ENCODE data around the gene SLC26A4. TPM values are rescaled to one million over a fixed set of nuclear protein-coding genes. Genes with fewer than 3 reads are reported as not detected.

The SLC26A4 gene
- total and polyA plus RNA-seq, 10 of the 15 experiments (the other 5 are each of a cell fraction or from before 2014, with no cell fraction given) = 0.01 to 0.18 (median 0.08) TPM; not detected in 5

- peak; percentile 14; the same call in 2 of the 3 replicates for ATAC-seq
- in situ Hi-C loops (cut with MboI) = no loop called here
- H3K79me2 ChIP-seq (ENCODE audit: control insufficient read depth, insufficient read depth, low read length) = no peaks in the 10 kb centered on the region
- H3K27me3 ChIP-seq (replicated peaks in 1 of 2; ENCODE audit: control insufficient read depth in 2 of 2, insufficient read depth in 2 of 2, low read length in 1 of 2) = peaks cover 15 to 28% of the 10 kb centered on the region in 2 experiments
- H3K4me3 ChIP-seq = no peak overlapping the region
- 37% methylated on average over 4 of the region's 4 CpGs for WGBS (ENCODE audit: insufficient coverage, insufficient replicate concordance, low lambda C conversion rate, missing lambda C conversion rate)
- no peak overlapping the region for H3K4me2 ChIP-seq (ENCODE audit: control insufficient read depth, insufficient read depth)
- SMC1A ChIA-PET (ENCODE audit: uncharacterized antibody, unreplicated experiment) = interaction anchor here (0.7 kb wide), 1 partner anchor 197 kb away, joined by 3 read pairs; no protein-coding TSS in a partner anchor
- BruUV-seq (replicated peaks) = no TSS peak
- POLR2A ChIA-PET = no interaction called here
- H3K36me3 ChIP-seq (ENCODE audit: control insufficient read depth in 2 of 2, insufficient read depth in 2 of 2, low read length in 1 of 2) = no peaks in the 10 kb centered on the region
- no peak for FAIRE-seq
- RAD21 ChIA-PET (ENCODE audit: unreplicated experiment) = interaction anchor here (0.6 kb wide), 1 partner anchor 33 kb away, joined by 3 read pairs; no protein-coding TSS in a partner anchor
- DNase-seq (ENCODE audit: low read depth, low spot score) = no peak
- no peak overlapping the region for H3K9ac ChIP-seq (ENCODE audit: control insufficient read depth, insufficient read depth, low read length)
- H3K27ac ChIP-seq (ENCODE audit: control insufficient read depth, insufficient read depth) = no peak overlapping the region
- intact Hi-C loops (cut with micrococcal nuclease; ENCODE audit: unreplicated experiment) = no loop called here
- peaks cover 11% of the 10 kb centered on the region for H3K4me1 ChIP-seq (ENCODE audit: control insufficient read depth, insufficient read depth, low read length)
- CTCF ChIA-PET = interaction anchor here (1.5 kb wide), 1 partner anchor 22 kb away, joined by 3 read pairs; no protein-coding TSS in a partner anchor
- no peak for TF ChIP-seq NR2C2 (IDR thresholded peaks at IDR 0.05; ENCODE audit: borderline replicate concordance, control insufficient read depth, insufficient read length, low read depth)
- no peak for TF ChIP-seq PBX3 (IDR thresholded peaks at IDR 0.05; ENCODE audit: insufficient replicate concordance, low read depth, low read length)
- no peak for TF ChIP-seq NRF1 (conservative IDR thresholded peaks at IDR 0.05; ENCODE audit: low read depth, low read length)
- no peaks in the 10 kb centered on the region for H4K20me1 ChIP-seq (ENCODE audit: control insufficient read depth, insufficient read depth)
- H3K9me3 ChIP-seq (replicated peaks; ENCODE audit: control insufficient read depth, insufficient read depth, low read length) = no peaks in the 10 kb centered on the region
- no peak overlapping the region for H2AFZ ChIP-seq (ENCODE audit: control insufficient read depth, low read depth, low read length)
Measured at GRCh38 chr7:107659666-107660065, 962 bp upstream of the SLC26A4 start.

DNA sequence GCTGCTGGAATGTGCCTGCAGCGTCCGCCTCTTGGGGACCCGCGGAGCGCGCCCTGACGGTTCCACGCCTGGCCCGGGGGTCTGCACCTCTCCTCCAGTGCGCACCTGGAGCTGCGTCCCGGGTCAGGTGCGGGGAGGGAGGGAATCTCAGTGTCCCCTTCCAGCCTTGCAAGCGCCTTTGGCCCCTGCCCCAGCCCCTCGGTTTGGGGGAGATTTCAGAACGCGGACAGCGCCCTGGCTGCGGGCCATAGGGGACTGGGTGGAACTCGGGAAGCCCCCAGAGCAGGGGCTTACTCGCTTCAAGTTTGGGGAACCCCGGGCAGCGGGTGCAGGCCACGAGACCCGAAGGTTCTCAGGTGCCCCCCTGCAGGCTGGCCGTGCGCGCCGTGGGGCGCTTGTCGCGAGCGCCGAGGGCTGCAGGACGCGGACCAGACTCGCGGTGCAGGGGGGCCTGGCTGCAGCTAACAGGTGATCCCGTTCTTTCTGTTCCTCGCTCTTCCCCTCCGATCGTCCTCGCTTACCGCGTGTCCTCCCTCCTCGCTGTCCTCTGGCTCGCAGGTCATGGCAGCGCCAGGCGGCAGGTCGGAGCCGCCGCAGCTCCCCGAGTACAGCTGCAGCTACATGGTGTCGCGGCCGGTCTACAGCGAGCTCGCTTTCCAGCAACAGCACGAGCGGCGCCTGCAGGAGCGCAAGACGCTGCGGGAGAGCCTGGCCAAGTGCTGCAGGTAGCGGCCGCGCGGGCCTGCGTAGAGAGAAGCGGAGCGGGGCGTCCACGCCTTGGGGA, 645 bp downstream of the SLC26A4 start:
- no peaks in the 10 kb centered on the region for H3K79me2 ChIP-seq (ENCODE audit: control insufficient read depth, insufficient read depth, low read length)
- SMC1A ChIA-PET (ENCODE audit: uncharacterized antibody, unreplicated experiment) = interaction anchor here (1.0 kb wide), 1 partner anchor 17 kb away, joined by 3 read pairs; no protein-coding TSS in a partner anchor
- H3K9me3 ChIP-seq (replicated peaks; ENCODE audit: control insufficient read depth, insufficient read depth, low read length) = no peaks in the 10 kb centered on the region
- peaks cover 15 to 28% of the 10 kb centered on the region in 2 experiments for H3K27me3 ChIP-seq (replicated peaks in 1 of 2; ENCODE audit: control insufficient read depth in 2 of 2, insufficient read depth in 2 of 2, low read length in 1 of 2)
- FAIRE-seq (no peak), DNase-seq (ENCODE audit: low read depth, low spot score) (no peak), ATAC-seq (peak; percentile 88)
- H3K4me2 ChIP-seq (ENCODE audit: control insufficient read depth, insufficient read depth) = peak overlapping the region; percentile 91
- POLR2A ChIA-PET = interaction anchor here (0.5 kb wide), 1 partner anchor 188 kb away, joined by 4 read pairs; no protein-coding TSS in a partner anchor
- CTCF ChIA-PET = no interaction called here
- intact Hi-C loops (cut with micrococcal nuclease; ENCODE audit: unreplicated experiment) = no loop called here
- H4K20me1 ChIP-seq (ENCODE audit: control insufficient read depth, insufficient read depth) = no peaks in the 10 kb centered on the region
- 15% methylated on average over 68 of the region's 73 CpGs for WGBS (ENCODE audit: insufficient coverage, insufficient replicate concordance, low lambda C conversion rate, missing lambda C conversion rate)
- no peak overlapping the region for H3K27ac ChIP-seq (ENCODE audit: control insufficient read depth, insufficient read depth)
- RAD21 ChIA-PET (ENCODE audit: unreplicated experiment) = no interaction called here
- H3K9ac ChIP-seq (ENCODE audit: control insufficient read depth, insufficient read depth, low read length) = no peak overlapping the region
- H2AFZ ChIP-seq (ENCODE audit: control insufficient read depth, low read depth, low read length) = peak overlapping the region; percentile 37
- no peaks in the 10 kb centered on the region for H3K36me3 ChIP-seq (ENCODE audit: control insufficient read depth in 2 of 2, insufficient read depth in 2 of 2, low read length in 1 of 2)
- BruUV-seq (replicated peaks) = no TSS peak
- H3K4me1 ChIP-seq (ENCODE audit: control insufficient read depth, insufficient read depth, low read length) = peaks cover 11% of the 10 kb centered on the region
- peak overlapping the region; percentile 52 for H3K4me3 ChIP-seq
- in situ Hi-C loops (cut with MboI) = no loop called here
- TF ChIP-seq CBX5 (IDR thresholded peaks at IDR 0.05; ENCODE audit: low read depth) = no peak
- TF ChIP-seq CTCF (IDR thresholded peaks at IDR 0.05 in 2 of 3, conservative IDR thresholded peaks at IDR 0.05 in 1 of 3; ENCODE audit: control insufficient read depth in 2 of 3, extremely low read depth in 1 of 3, insufficient read depth in 1 of 3, low read depth in 3 of 3, low read length in 3 of 3) = peak in 1 of 3 experiments; percentile 6; a peak in 1 of 6 replicates
- TF ChIP-seq NFYA (IDR thresholded peaks at IDR 0.05; ENCODE audit: borderline replicate concordance, low read depth, low read length) = no peak
- 0 out of 2 replicates have a peak, but pooled peaks have one; percentile 2 for TF ChIP-seq SMC3 (IDR thresholded peaks at IDR 0.05; ENCODE audit: borderline replicate concordance, low read length)
- no peak for TF ChIP-seq HDGF (IDR thresholded peaks at IDR 0.05)
- no peak for TF ChIP-seq SUZ12 (IDR thresholded peaks at IDR 0.05; ENCODE audit: unreplicated experiment)
- peak; percentile 44 for TF ChIP-seq HDAC6 (IDR thresholded peaks at IDR 0.05; ENCODE audit: unreplicated experiment)
- TF ChIP-seq LARP7 (IDR thresholded peaks at IDR 0.05) = peak; percentile 35; the same call in 1 of the 2 replicates
- TF ChIP-seq BMI1 (IDR thresholded peaks at IDR 0.05; ENCODE audit: borderline replicate concordance) = no peak
- peak; percentile 34; the same call in 1 of the 2 replicates for TF ChIP-seq RAD21 (IDR thresholded peaks at IDR 0.05; ENCODE audit: insufficient read depth, low read depth, low read length)
